ENCODE measurements around the gene C11orf54. TPM values are rescaled to one million over a fixed set of nuclear protein-coding genes. Genes with fewer than 3 reads are reported as not detected.

The C11orf54 gene
- total and polyA plus RNA-seq, 4 donors: 20.4 to 66.1 (median 22.0) TPM

GRCh38 chr11:93801366-93801765 is 59.9 kb downstream of the C11orf54 start:
- peaks cover 29 to 35% (median 33%) of the 10 kb centered on the region in 4 donors for H3K36me3 ChIP-seq (ENCODE audit: control insufficient read depth in 4 of 4, insufficient read depth in 4 of 4, low read length in 4 of 4)
- H3K9ac ChIP-seq (ENCODE audit: insufficient read depth in 1 of 2, low read length in 2 of 2): no peak overlapping the region
- no peaks in the 10 kb centered on the region for H3K9me3 ChIP-seq (ENCODE audit: control insufficient read depth in 4 of 4, insufficient read depth in 3 of 4, low read length in 3 of 4)
- WGBS, 2 donors: 66 to 75% methylated on average over 2 of the region's 2 CpGs
- ATAC-seq (ENCODE audit: insufficient read depth, low FRiP score) (no peak), DNase-seq (no peak)
- H3K27me3 ChIP-seq (ENCODE audit: control insufficient read depth in 3 of 3, insufficient read depth in 3 of 3, low read length in 2 of 3): no peaks in the 10 kb centered on the region
- TF ChIP-seq CTCF (IDR thresholded peaks at IDR 0.05; ENCODE audit: control extremely low read depth, extremely low read depth): no peak
- no peak overlapping the region for H3K27ac ChIP-seq (ENCODE audit: low read depth in 1 of 2, low read length in 1 of 2)
- H3K4me1 ChIP-seq (ENCODE audit: control insufficient read depth in 5 of 5, insufficient read depth in 5 of 5, low read length in 5 of 5): peaks cover 0 to 3% (median 0%) of the 10 kb centered on the region in 5 donors
- H3K4me3 ChIP-seq: no peak overlapping the region

GRCh38 chr11:93804879-93805278 is 63.4 kb downstream of the C11orf54 start:
- Histone ChIP-seq H3K9ac (ENCODE audit: insufficient read depth in 1 of 2, low read length in 2 of 2) (no peak overlapping the region), H3K4me1 (ENCODE audit: control insufficient read depth in 5 of 5, insufficient read depth in 5 of 5, low read length in 5 of 5) (no peaks in the 10 kb centered on the region), H3K27ac (ENCODE audit: low read depth in 1 of 2, low read length in 1 of 2) (no peak overlapping the region), H3K4me3 (no peak overlapping the region), H3K36me3 (ENCODE audit: control insufficient read depth in 4 of 4, insufficient read depth in 4 of 4, low read length in 4 of 4) (peaks cover 29 to 37% (median 35%) of the 10 kb centered on the region in 4 donors), H3K9me3 (ENCODE audit: control insufficient read depth in 4 of 4, insufficient read depth in 3 of 4, low read length in 3 of 4) (no peaks in the 10 kb centered on the region), H3K27me3 (ENCODE audit: control insufficient read depth in 3 of 3, insufficient read depth in 3 of 3, low read length in 2 of 3) (no peaks in the 10 kb centered on the region)
- 97 to 98% methylated on average over 2 of the region's 2 CpGs for WGBS, 2 donors
- ATAC-seq (ENCODE audit: insufficient read depth, low FRiP score) (no peak), DNase-seq (no peak)
- TF ChIP-seq CTCF (IDR thresholded peaks at IDR 0.05; ENCODE audit: control extremely low read depth, extremely low read depth): no peak

GRCh38 chr11:93807980-93808379 is 66.5 kb downstream of the C11orf54 start:
- Histone ChIP-seq H3K27me3 (ENCODE audit: control insufficient read depth in 3 of 3, insufficient read depth in 3 of 3, low read length in 2 of 3) (no peaks in the 10 kb centered on the region), H3K36me3 (ENCODE audit: control insufficient read depth in 4 of 4, insufficient read depth in 4 of 4, low read length in 4 of 4) (peaks cover 27 to 47% (median 32%) of the 10 kb centered on the region in 4 donors), H3K27ac (ENCODE audit: low read depth in 1 of 2, low read length in 1 of 2) (no peak overlapping the region), H3K4me3 (no peak overlapping the region), H3K4me1 (ENCODE audit: control insufficient read depth in 5 of 5, insufficient read depth in 5 of 5, low read length in 5 of 5) (no peaks in the 10 kb centered on the region), H3K9me3 (ENCODE audit: control insufficient read depth in 4 of 4, insufficient read depth in 3 of 4, low read length in 3 of 4) (no peaks in the 10 kb centered on the region), H3K9ac (ENCODE audit: insufficient read depth in 1 of 2, low read length in 2 of 2) (no peak overlapping the region)
- ATAC-seq (ENCODE audit: insufficient read depth, low FRiP score) (no peak), DNase-seq (no peak)
- WGBS, 2 donors: 99% methylated on average over 3 of the region's 3 CpGs
- no peak for TF ChIP-seq CTCF (IDR thresholded peaks at IDR 0.05; ENCODE audit: control extremely low read depth, extremely low read depth)

- no peak overlapping the region for H3K9ac ChIP-seq (ENCODE audit: insufficient read depth in 1 of 2, low read length in 2 of 2)
- peaks cover 0 to 4% (median 0%) of the 10 kb centered on the region in 5 donors for H3K4me1 ChIP-seq (ENCODE audit: control insufficient read depth in 5 of 5, insufficient read depth in 5 of 5, low read length in 5 of 5)
- H3K36me3 ChIP-seq (ENCODE audit: control insufficient read depth in 4 of 4, insufficient read depth in 4 of 4, low read length in 4 of 4): peaks cover 25 to 40% (median 32%) of the 10 kb centered on the region in 4 donors
- no peak overlapping the region for H3K27ac ChIP-seq (ENCODE audit: low read depth in 1 of 2, low read length in 1 of 2)
- no peak overlapping the region for H3K4me3 ChIP-seq
- WGBS, 2 donors: 97 to 98% methylated on average over 5 of the region's 5 CpGs
- ATAC-seq (ENCODE audit: insufficient read depth, low FRiP score) (no peak), DNase-seq (no peak)
- no peak for TF ChIP-seq CTCF (IDR thresholded peaks at IDR 0.05; ENCODE audit: control extremely low read depth, extremely low read depth)
- no peaks in the 10 kb centered on the region for H3K9me3 ChIP-seq (ENCODE audit: control insufficient read depth in 4 of 4, insufficient read depth in 3 of 4, low read length in 3 of 4)
- H3K27me3 ChIP-seq (ENCODE audit: control insufficient read depth in 3 of 3, insufficient read depth in 3 of 3, low read length in 2 of 3): no peaks in the 10 kb centered on the region
Measured at GRCh38 chr11:93813974-93814373, 72.5 kb downstream of the C11orf54 start.
